Endothelial cell of umbilical vein (primary cell): ENCODE data around the gene PRDM10. TPM values are rescaled to one million over a fixed set of nuclear protein-coding genes. Genes with fewer than 3 reads are reported as not detected.

Experiments used
- BruUV-seq: library from RNA; stranded (reverse); fragments of 400-500 nt; replicated peaks from 2 replicates; lab custom pipeline; 2021; lab: Mats Ljungman, UMichigan
- CTCF ChIA-PET: fragments of 300-600, 350-600 bp; sonication (Branson Sonifier 250); formaldehyde crosslinking; loops from one replicate; lab custom pipeline; 2021; ENCODE audit warnings: antibody characterized with exemption, inconsistent platforms; lab: Charles Lee
- POLR2A ChIA-PET: fragments of 300-600, 350-600 bp; sonication (Branson Sonifier 250); formaldehyde crosslinking; loops from one replicate; lab custom pipeline; 2021; ENCODE audit warnings: antibody characterized with exemption, inconsistent platforms; lab: Charles Lee
- DNase-seq: peaks from one replicate; pipeline ENCODE4 v3.0.0-alpha.2; 2011; ENCODE audit warnings: low read depth, low spot score
- FAIRE-seq: peaks from 2 replicates; lab custom pipeline; 2011; peaks lifted over from hg19 to GRCh38; lab: Jason Lieb, UNC
- H2AFZ ChIP-seq: 2 replicates; pipeline ENCODE4 v1.6.0; 2012; ENCODE audit warnings: low read depth, low read length, control low read depth, inconsistent platforms
- H3K27ac ChIP-seq: 2 replicates; pipeline ENCODE4 v1.5.1; 2011; ENCODE audit warnings: low read depth, mild to moderate bottlenecking, control low read depth, low read length, moderate library complexity; ENCODE audit not compliant: insufficient read depth
- H3K27me3 ChIP-seq, 2 experiments: 2 replicates each; pipeline versions ENCODE4 v1.6.0 to v1.6.1; 2011; ENCODE audit warnings: low read length in 2 of 2, mixed read lengths in 1 of 2; ENCODE audit not compliant: control insufficient read depth in 2 of 2, insufficient read depth in 2 of 2
- H3K36me3 ChIP-seq, 2 experiments: 2 replicates in 1 of 2; 3 replicates in 1 of 2; pipeline ENCODE4 v1.5.1; 2011; ENCODE audit warnings: low read length in 2 of 2, mild to moderate bottlenecking in 1 of 2, moderate library complexity in 1 of 2; ENCODE audit not compliant: control insufficient read depth in 2 of 2, insufficient read depth in 2 of 2; ENCODE audit errors: extremely low read depth in 1 of 2
- H3K4me1 ChIP-seq: 3 replicates; pipeline ENCODE4 v1.5.1; 2011; ENCODE audit warnings: mild to moderate bottlenecking, low read length; ENCODE audit not compliant: control insufficient read depth, insufficient read depth; ENCODE audit errors: extremely low read depth
- H3K4me2 ChIP-seq: 2 replicates; pipeline ENCODE4 v1.6.1; 2011; ENCODE audit warnings: low read length, control low read depth, mixed read lengths; ENCODE audit not compliant: insufficient read depth
- H3K4me3 ChIP-seq, 3 experiments: fragments of 200-600 bp in 1 of 3; sonication (generic), shearing (Covaris generic) in 1 of 3; replicated peaks in 1 of 3; 2 replicates each; pipeline ENCODE4 v1.5.1; 2011 to 2016; ENCODE audit warnings: control low read depth in 3 of 3, low read length in 3 of 3, mild to moderate bottlenecking in 2 of 3, inconsistent platforms in 1 of 3, low read depth in 1 of 3, moderate library complexity in 1 of 3; ENCODE audit not compliant: insufficient read depth in 1 of 3
- H3K79me2 ChIP-seq: 2 replicates; pipeline ENCODE4 v1.6.0; 2012; ENCODE audit warnings: low read length, inconsistent platforms; ENCODE audit not compliant: control insufficient read depth, insufficient read depth
- H3K9ac ChIP-seq: replicated peaks from 2 replicates; pipeline ENCODE3; 2011; ENCODE audit warnings: low read length, control low read depth; ENCODE audit not compliant: insufficient read depth; ENCODE audit errors: extremely low read depth
- H3K9me1 ChIP-seq: replicated peaks from 3 replicates; pipeline ENCODE4 v1.6.0; 2011; ENCODE audit warnings: mild to moderate bottlenecking, low read length; ENCODE audit not compliant: control insufficient read depth, insufficient read depth; ENCODE audit errors: extremely low read depth
- H3K9me3 ChIP-seq: replicated peaks from 2 replicates; pipeline ENCODE4 v1.5.1; 2012; ENCODE audit warnings: low read length, inconsistent platforms; ENCODE audit not compliant: control insufficient read depth, insufficient read depth
- H4K20me1 ChIP-seq: replicated peaks from 2 replicates; pipeline ENCODE3; 2011; ENCODE audit warnings: mild to moderate bottlenecking, low read length; ENCODE audit not compliant: control insufficient read depth, insufficient read depth; ENCODE audit errors: extremely low read depth
- EZH2 ChIP-seq: IDR thresholded peaks from 2 replicates; pipeline ENCODE4 v1.6.1; 2012; ENCODE audit warnings: borderline replicate concordance, low read depth, mild to moderate bottlenecking, moderate library complexity, low read length, inconsistent platforms; ENCODE audit not compliant: severe bottlenecking
- FOS ChIP-seq: IDR thresholded peaks from 2 replicates; pipeline ENCODE4 v1.6.1; 2011; ENCODE audit warnings: mild to moderate bottlenecking, low read length, moderate library complexity, borderline replicate concordance; ENCODE audit not compliant: insufficient read depth
- GATA2 ChIP-seq: IDR thresholded peaks from 2 replicates; pipeline ENCODE4 v1.7.0; 2011; ENCODE audit warnings: low read depth, mild to moderate bottlenecking, moderate library complexity, mixed read lengths, low read length; ENCODE audit not compliant: insufficient read length, insufficient read depth
- JUN ChIP-seq: IDR thresholded peaks from 2 replicates; pipeline ENCODE4 v1.6.1; 2011; ENCODE audit warnings: borderline replicate concordance, low read depth; ENCODE audit not compliant: insufficient read length, insufficient read depth
- MYC ChIP-seq: IDR thresholded peaks from one replicate; pipeline ENCODE4 v1.6.1; 2011; ENCODE audit warnings: mild to moderate bottlenecking, low read depth, low read length
- POLR2A ChIP-seq: IDR thresholded peaks from 2 replicates; pipeline ENCODE4 v1.6.1; 2012; ENCODE audit warnings: low read depth, mild to moderate bottlenecking, control low read depth, low read length
- POLR2AphosphoS5 ChIP-seq: IDR thresholded peaks from 2 replicates; pipeline ENCODE4 v1.6.1; 2012; ENCODE audit warnings: low read depth, mild to moderate bottlenecking, control low read depth, low read length, moderate library complexity; ENCODE audit not compliant: insufficient read depth
- dilution Hi-C: fragments of 300-500 bp; cut with MboI; formaldehyde crosslinking; loops from one replicate; pipeline ENCODE4 v1.15.0; 2019; ENCODE audit warnings: low sequenced_read_pairs; ENCODE audit not compliant: extremely low pct_ligation_motif_present
- intact Hi-C: fragments of 100-400 bp; cut with micrococcal nuclease; formaldehyde crosslinking; loops from one replicate; pipeline ENCODE4 v1.10.0; 2022
- polyA plus RNA-seq, 4 experiments: library from polyadenylated mRNA; depleted of rRNA in 3 of 4; stranded (reverse) in 3 of 4; unstranded in 1 of 4; fragments of >200 nt; gene quantifications; 2 replicates each; pipeline versions ENCODE4 v1.2.1 to v1.2.3, GENCODE V29; 2011 to 2012; ENCODE audit warnings: missing spikeins in 1 of 4
- total RNA-seq: library from RNA; stranded (reverse); gene quantifications from 2 replicates; pipeline ENCODE4 v1.2.3, GENCODE V29; 2021
- TF ChIP-seq, protein P1 (sequence below), 2 donors: IDR thresholded peaks; 1 replicate in 1 of 2; 2 replicates in 1 of 2; pipeline ENCODE4 v1.5.1; 2011; ENCODE audit warnings: low read length in 2 of 2, mild to moderate bottlenecking in 2 of 2, moderate library complexity in 2 of 2, control low read depth in 1 of 2, inconsistent platforms in 1 of 2, low read depth in 1 of 2; ENCODE audit not compliant: insufficient read depth in 1 of 2; ENCODE audit errors: extremely low read depth in 1 of 2
- TF ChIP-seq, protein P2 (sequence below): IDR thresholded peaks from 2 replicates; pipeline ENCODE4 v1.6.1; 2011; ENCODE audit not compliant: insufficient read depth, insufficient read length

Gene PRDM10
- total and polyA plus RNA-seq, 2 donors (not counting 3 experiments of a cell fraction or from before 2014, with no cell fraction given): 9.6 to 13.0 TPM

DNA sequence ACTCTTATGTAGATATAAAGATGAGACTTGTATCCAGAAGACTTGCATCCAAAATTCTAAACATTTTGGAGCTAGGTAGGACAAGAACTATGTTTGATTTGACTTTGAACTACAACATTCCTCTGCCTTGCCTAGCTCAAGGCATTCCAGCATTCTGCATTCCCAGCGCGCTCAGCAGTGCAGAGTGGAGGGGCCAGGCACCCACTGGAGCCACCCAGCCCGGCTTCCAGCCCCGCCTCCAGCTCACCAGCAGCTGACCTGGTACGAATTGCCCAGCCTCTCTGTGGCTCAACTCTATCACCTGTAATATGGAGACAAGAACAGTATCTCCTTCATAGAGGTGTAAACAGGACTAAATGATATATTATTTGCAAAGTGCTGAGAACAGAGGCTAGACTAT is 28.8 kb downstream of the PRDM10 start:
- no peak overlapping the region for H3K4me2 ChIP-seq
- TF ChIP-seq POLR2AphosphoS5 (no peak), GATA2 (no peak), JUN (no peak), EZH2 (no peak), POLR2A (no peak), FOS (no peak), MYC (no peak)
- TF ChIP-seq, protein P1, sequence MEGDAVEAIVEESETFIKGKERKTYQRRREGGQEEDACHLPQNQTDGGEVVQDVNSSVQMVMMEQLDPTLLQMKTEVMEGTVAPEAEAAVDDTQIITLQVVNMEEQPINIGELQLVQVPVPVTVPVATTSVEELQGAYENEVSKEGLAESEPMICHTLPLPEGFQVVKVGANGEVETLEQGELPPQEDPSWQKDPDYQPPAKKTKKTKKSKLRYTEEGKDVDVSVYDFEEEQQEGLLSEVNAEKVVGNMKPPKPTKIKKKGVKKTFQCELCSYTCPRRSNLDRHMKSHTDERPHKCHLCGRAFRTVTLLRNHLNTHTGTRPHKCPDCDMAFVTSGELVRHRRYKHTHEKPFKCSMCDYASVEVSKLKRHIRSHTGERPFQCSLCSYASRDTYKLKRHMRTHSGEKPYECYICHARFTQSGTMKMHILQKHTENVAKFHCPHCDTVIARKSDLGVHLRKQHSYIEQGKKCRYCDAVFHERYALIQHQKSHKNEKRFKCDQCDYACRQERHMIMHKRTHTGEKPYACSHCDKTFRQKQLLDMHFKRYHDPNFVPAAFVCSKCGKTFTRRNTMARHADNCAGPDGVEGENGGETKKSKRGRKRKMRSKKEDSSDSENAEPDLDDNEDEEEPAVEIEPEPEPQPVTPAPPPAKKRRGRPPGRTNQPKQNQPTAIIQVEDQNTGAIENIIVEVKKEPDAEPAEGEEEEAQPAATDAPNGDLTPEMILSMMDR (IDR thresholded peaks at IDR 0.05; ENCODE audit: extremely low read depth in 1 of 2, insufficient read depth in 1 of 2, low read depth in 1 of 2, low read length in 2 of 2): no peak
- TF ChIP-seq, protein P2, sequence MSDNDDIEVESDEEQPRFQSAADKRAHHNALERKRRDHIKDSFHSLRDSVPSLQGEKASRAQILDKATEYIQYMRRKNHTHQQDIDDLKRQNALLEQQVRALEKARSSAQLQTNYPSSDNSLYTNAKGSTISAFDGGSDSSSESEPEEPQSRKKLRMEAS: no peak
- DNase-seq (no peak), FAIRE-seq (no peak)
- intact Hi-C loops (no loop called here), dilution Hi-C loops (no loop called here)
- H3K9me3 ChIP-seq: no peaks in the 10 kb centered on the region
- H3K27me3 ChIP-seq: no peaks in the 10 kb centered on the region
- no peaks in the 10 kb centered on the region for H3K4me1 ChIP-seq
- no peak overlapping the region for H3K4me3 ChIP-seq
- H3K9ac ChIP-seq: no peak overlapping the region
- H3K9me1 ChIP-seq: no peaks in the 10 kb centered on the region
- H4K20me1 ChIP-seq: no peaks in the 10 kb centered on the region
- no peak overlapping the region for H2AFZ ChIP-seq
- ChIA-PET POLR2A (no interaction called here), CTCF (interaction anchor here (1.1 to 1.9 kb wide), 4 partner anchors 8 to 158 kb away, joined by 3 to 13 read pairs (median 5); no protein-coding TSS in a partner anchor)
- no peak overlapping the region for H3K27ac ChIP-seq
- no peaks in the 10 kb centered on the region for H3K79me2 ChIP-seq
- no peaks in the 10 kb centered on the region for H3K36me3 ChIP-seq
- no TSS peak for BruUV-seq
